Measurements from ENCODE around the gene CAPN9.

- TF ChIP-seq CTCF (IDR thresholded peaks at IDR 0.05; ENCODE audit: low read depth, low read length): no peak
- TF ChIP-seq MYC (IDR thresholded peaks at IDR 0.05; ENCODE audit: low read depth, low read length): no peak
- no peak for TF ChIP-seq POLR2A (IDR thresholded peaks at IDR 0.05; ENCODE audit: extremely low read depth, insufficient read length)
These were observed 45.1 kb upstream of the CAPN9 start for GRCh38 chr1:230701895-230702768.

Data from NB4 (cell line).